ENCODE measurements around the gene SH2B2.

SH2B2 gene

GRCh38 chr7:102268635-102269034, 18.0 kb upstream of the SH2B2 start:
- no peak for DNase-seq

GRCh38 chr7:102270178-102270887, 16.3 kb upstream of the SH2B2 start:
- no peak for DNase-seq

- DNase-seq = no peak
These were observed 15.4 kb upstream of the SH2B2 start for GRCh38 chr7:102271158-102271798.

- DNase-seq = peak; percentile 57 to 86
These were observed 14.4 kb upstream of the SH2B2 start for GRCh38 chr7:102272075-102272916.

GRCh38 chr7:102272917-102273748, 13.5 kb upstream of the SH2B2 start:
- DNase-seq = no peak

GRCh38 chr7:102273749-102274712, 12.6 kb upstream of the SH2B2 start:
- no peak for DNase-seq

GRCh38 chr7:102275123-102275703, 11.5 kb upstream of the SH2B2 start:
- no peak for DNase-seq

- no peak for DNase-seq
These were observed 8.8 kb upstream of the SH2B2 start for GRCh38 chr7:102277901-102278300.

- DNase-seq = peak; percentile 37 to 83
These were observed 6.9 kb upstream of the SH2B2 start for GRCh38 chr7:102279537-102280400.

- DNase-seq = no peak
These were observed 6.1 kb upstream of the SH2B2 start for GRCh38 chr7:102280521-102280920.

GRCh38 chr7:102281785-102282184, 4.9 kb upstream of the SH2B2 start:
- no peak for DNase-seq

- no peak for DNase-seq
These were observed 4.0 kb upstream of the SH2B2 start for GRCh38 chr7:102282465-102283362.

GRCh38 chr7:102283477-102284189, 3.0 kb upstream of the SH2B2 start:
- DNase-seq = no peak

- DNase-seq = no peak
These were observed 2.3 kb upstream of the SH2B2 start for GRCh38 chr7:102284399-102284798.

GRCh38 chr7:102284891-102285539, 1.7 kb upstream of the SH2B2 start:
- DNase-seq = peak; percentile 7 to 46

- peak in 1 of 2 experiments; percentile 68 for DNase-seq
These were observed 980 bp upstream of the SH2B2 start for GRCh38 chr7:102285540-102286236.
